Stimulated activated CD8-positive, alpha-beta memory T cell treated with anti-CD3 and anti-CD28 coated beads, Interleukin-4, amount 100 ng/mL, for 1 hour (primary cell): Measurements from ENCODE around the gene MED15.
"Not testable (repeated sequence)": the region's sequence is repeated elsewhere in the genome, so short reads cannot be mapped to it uniquely, and the experiment has no call there.

Experiments used
- DNase-seq, 2 donors: peaks; one replicate each; pipeline ENCODE4 v3.0.0-alpha.2; 2020; ENCODE audit warnings: low read depth in 2 of 2, low spot score in 1 of 2

Gene MED15

GRCh38 chr22:20507253-20508066, at the start of gene MED15:
TSS of gene MED15 (plus strand) at chr22:20507610. CDS start at chr22:20507679, 69 bp downstream.
- peak; percentile 67 to 78 for DNase-seq

- DNase-seq, result no peak
These were observed 48.8 kb upstream of the MED15 start for GRCh38 chr22:20458530-20459151.

- DNase-seq, result no peak
These were observed 48.3 kb upstream of the MED15 start for GRCh38 chr22:20459152-20459542.

- DNase-seq, result no peak
These were observed 47.5 kb upstream of the MED15 start for GRCh38 chr22:20459862-20460261.

- DNase-seq, result no peak
These were observed 43.9 kb upstream of the MED15 start for GRCh38 chr22:20463324-20464095.

- peak; percentile 10 to 23 for DNase-seq
These were observed 43.3 kb upstream of the MED15 start for GRCh38 chr22:20464096-20464614.

- no peak for DNase-seq
These were observed 42.3 kb upstream of the MED15 start for GRCh38 chr22:20464912-20465758.

- DNase-seq, result no peak
These were observed 41.7 kb upstream of the MED15 start for GRCh38 chr22:20465759-20466077.

GRCh38 chr22:20466659-20467379, 40.6 kb upstream of the MED15 start:
- no peak for DNase-seq

GRCh38 chr22:20469110-20469868, 38.1 kb upstream of the MED15 start:
- no peak for DNase-seq

GRCh38 chr22:20470525-20470924, 36.9 kb upstream of the MED15 start:
- not testable (repeated sequence) for DNase-seq

GRCh38 chr22:20471126-20471833, 36.1 kb upstream of the MED15 start:
- no peak for DNase-seq

- no peak for DNase-seq
These were observed 34.6 kb upstream of the MED15 start for GRCh38 chr22:20472629-20473442.

GRCh38 chr22:20475115-20475436, 32.3 kb upstream of the MED15 start:
- no peak for DNase-seq

- not testable (repeated sequence) for DNase-seq
These were observed 31.8 kb upstream of the MED15 start for GRCh38 chr22:20475569-20475968.

- not testable (repeated sequence) for DNase-seq
These were observed 29.4 kb upstream of the MED15 start for GRCh38 chr22:20478059-20478458.

- no peak for DNase-seq
These were observed 27.7 kb upstream of the MED15 start for GRCh38 chr22:20479612-20480196.

GRCh38 chr22:20483143-20483506, 24.3 kb upstream of the MED15 start:
- not testable (repeated sequence) for DNase-seq
